HG02943 (cell line): ENCODE results near the gene LSM3.
A peak's percentile ranks its signal among the peaks of the same experiment; 100 is the strongest.

ENCODE experiments used
- ATAC-seq: cut with Tn5 transposase; IDR thresholded peaks from one replicate; pipeline ENCODE4 v1.9.1; 2021; ENCODE audit warnings: mild to moderate bottlenecking, low read depth, moderate library complexity; ENCODE audit not compliant: unreplicated experiment

The LSM3 gene

GRCh38 chr3:14142567-14143270 lies 35.9 kb upstream of the LSM3 start:
- ATAC-seq: no peak

- ATAC-seq: no peak
Observed at GRCh38 chr3:14143271-14144225, 35.1 kb upstream of the LSM3 start.

GRCh38 chr3:14144423-14145075 lies 34.1 kb upstream of the LSM3 start:
- ATAC-seq: peak; percentile 82

GRCh38 chr3:14145236-14145635 lies 33.4 kb upstream of the LSM3 start:
- ATAC-seq: no peak

GRCh38 chr3:14145670-14146380 lies 32.8 kb upstream of the LSM3 start:
- ATAC-seq: no peak

DNA sequence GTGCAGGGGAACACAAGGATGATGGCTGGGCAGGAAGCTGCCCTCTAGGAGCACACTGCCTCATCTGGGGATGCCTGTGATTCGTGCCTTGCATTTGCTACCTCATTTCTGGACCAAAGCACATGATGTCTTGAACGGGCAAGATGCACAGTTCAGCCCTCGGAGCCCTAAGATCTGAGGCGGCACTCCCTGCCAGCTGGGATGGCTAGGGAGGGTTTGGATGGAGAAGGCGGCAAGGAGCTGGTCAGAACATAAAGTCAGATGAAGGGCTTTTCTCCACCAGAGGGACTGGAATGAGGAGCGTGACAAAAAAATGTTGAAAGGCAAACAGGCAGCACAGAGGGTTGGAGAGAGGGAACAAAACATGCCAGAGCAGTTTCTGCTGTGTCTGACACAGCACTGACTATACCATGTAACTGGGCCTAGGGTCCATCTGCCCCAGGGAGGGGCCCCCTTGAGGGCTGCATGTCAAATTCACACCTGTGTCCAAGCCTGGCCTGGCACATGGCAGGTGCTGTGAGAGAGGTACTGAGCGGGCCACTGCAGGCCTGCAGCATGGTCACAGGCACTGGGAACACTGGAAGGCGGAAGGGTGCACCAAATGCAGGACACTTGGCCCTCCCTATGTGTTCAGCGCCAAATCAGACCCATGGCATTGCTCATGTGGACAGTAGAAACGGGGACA lies 32.1 kb upstream of the LSM3 start:
- no peak for ATAC-seq

DNA sequence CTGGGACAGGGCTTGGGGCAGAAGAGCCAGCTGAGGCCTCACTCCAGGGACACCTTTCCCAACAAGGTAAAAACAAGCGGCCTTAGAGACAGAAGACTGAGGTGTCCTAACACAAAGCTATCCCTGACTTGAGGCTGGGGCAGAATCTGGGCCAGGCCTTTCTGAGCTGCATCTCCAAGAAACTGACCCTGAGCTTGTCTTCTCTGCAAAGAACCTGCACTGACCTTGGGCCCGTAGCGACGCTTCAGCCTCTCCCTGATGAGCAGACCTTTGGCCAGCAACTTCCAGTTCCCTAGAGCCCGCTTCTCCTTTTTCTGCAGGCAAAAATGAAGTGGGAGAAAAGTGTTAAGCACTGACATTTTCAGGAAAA lies 31.6 kb upstream of the LSM3 start:
- ATAC-seq: no peak

DNA sequence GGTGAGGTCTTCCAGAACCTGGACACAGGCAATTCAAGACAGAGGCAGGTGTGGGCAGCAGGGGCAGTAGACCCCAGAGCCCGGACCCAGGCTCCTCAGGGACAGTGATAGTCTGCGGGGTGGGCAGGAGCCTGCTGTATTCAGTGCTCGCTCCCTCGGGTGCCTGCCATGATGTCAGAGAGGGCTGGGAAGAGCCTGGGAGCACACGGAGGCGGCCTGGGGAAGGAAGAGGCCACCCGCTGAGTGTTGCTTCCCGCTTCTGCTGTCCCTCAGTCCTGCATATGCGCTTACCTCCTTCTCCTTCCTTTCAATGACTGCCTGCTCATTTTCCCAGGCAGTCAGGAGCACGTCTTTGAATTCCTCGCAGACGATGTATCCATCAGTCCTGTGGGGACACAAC lies 31.0 kb upstream of the LSM3 start:
- ATAC-seq: no peak

GRCh38 chr3:14148041-14148985 lies 30.3 kb upstream of the LSM3 start:
- no peak for ATAC-seq

DNA sequence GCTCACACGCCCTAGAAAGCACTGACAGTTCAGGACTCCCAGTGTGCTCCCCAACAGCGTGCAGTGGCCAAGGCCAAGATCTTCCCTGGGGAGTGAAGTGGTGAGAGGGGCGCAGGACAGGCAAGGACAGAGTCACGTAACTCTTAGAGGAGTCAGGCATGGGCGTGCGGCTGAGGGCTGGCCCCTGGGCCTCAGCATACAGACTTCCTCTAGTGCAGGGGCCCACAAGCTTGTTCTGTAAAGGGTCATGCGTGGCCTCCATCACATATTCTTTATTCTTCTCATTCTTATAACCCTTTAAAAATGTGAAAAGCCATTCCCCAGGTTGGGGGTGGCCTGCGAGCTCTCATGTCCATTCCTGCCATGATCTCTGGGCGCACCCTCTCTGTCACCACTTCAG lies 28.5 kb upstream of the LSM3 start:
- ATAC-seq: no peak

DNA sequence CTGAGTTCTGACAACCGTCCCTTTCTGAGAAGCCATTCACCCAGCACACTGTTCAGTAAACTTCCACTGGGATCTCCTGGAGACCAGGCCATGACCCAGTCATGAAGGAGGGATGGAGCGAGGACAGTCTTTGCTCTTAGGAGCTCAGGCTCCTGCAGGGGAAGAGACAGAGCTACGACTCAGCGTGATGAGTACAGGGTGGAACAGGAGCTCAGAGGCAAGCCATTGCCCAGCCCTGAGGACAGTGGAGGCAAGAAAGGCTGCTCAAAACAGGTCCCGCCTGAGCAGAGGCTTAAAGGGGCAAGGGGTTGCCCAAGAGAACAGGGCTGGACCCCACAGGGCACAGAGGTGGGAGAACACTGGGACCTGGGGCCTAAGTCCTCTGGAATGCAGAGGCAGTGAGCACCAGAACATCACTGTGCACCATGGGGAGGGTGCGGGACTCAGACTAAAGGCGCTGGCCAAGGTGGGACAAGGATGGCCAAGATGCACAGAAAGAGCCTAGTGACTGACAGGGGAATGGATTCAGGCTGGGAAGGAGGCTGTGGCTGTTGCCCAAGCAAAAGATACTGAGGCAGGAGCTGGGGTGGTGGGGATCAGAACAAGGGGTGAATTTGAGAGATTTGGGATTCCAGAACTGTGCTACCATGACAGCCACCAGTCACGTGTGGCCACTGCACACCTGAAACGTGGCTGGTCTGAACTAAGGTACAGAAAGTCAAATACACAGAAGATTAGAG lies 28.0 kb upstream of the LSM3 start:
- ATAC-seq: no peak

DNA sequence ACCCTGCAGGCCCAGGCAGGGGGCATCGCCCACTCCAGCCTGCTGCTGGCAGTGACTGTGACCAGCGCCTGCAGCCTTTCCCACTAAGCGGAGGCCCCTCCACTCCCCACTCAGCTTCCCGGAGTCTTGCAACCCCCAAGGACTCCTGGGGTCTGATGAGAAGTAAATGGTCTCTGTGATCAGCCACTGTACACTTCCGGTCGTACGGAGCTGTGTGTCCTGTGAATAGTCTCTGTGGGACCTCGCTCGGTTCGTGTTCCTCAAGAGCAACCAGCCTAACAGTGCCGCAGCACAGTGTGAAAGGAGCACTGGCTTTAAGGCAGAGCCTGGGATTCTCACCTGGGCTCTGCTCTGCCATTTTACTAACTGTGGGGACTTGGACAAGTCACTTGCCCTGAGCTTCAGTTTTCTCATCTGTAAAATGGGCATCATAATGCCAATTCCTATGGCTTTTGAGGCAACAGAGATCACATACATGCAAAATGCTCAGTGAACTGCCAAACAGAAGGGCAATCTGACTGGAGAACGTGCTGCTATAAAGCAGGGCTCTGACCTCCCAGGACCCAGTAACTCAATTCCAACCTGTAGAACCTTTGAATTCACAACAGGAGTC lies 27.0 kb upstream of the LSM3 start:
- no peak for ATAC-seq

DNA sequence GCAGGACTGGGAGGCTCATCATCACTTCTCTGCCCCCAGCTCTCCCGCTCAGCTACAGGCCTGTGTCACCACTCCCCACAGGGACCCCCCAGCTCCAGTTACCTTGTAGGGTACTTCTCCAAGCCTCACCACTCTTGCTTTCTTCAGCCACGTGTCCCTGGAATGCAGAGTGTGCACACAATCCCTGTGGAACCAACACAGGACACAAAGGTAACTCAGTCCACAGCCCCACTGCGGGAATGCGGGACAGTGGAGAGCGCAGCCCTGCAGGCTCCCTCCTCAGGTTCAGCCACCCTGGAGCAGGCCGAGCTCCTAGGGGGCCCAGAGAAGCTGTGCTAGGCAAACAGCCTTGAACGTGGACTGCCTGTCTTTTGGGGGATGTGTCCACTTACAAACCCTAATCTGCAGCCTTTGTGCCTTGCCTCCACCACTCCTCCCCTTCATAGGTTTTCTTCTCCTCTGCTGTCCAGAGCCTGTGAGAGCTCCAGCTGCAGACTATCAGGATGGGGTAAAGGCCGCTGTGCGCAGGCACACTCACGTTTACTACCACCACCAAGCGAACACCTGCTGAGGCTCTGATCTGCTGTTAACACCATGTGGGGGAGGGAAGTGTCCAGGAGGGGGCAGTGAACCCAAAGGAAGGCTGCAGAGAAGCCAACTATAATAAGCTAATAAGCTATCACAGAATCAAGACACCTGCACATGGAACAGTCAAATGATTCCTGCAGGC lies 26.2 kb upstream of the LSM3 start:
- no peak for ATAC-seq

- no peak for ATAC-seq
Observed at GRCh38 chr3:14152963-14153355, 25.7 kb upstream of the LSM3 start.

GRCh38 chr3:14153663-14154062 lies 25.0 kb upstream of the LSM3 start:
- no peak for ATAC-seq

DNA sequence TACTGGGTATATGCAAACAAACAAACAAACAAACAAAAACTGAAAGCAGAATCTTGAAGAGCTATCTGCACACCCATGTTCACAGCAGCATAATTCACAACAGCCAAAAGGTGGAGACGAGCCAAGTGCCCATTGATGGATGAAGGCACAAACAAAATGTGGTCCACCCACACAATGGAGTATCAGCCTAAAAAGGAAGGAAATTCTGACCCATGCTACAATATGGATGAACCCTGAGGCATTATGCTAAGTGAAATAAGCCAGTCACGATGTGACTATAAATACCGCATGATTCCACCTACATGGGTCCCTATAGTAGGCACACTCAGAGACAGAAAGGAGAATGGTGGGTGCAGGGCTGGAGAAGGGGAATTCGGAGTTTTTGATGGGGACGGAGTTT lies 24.3 kb upstream of the LSM3 start:
- ATAC-seq: no peak

- ATAC-seq: no peak
Observed at GRCh38 chr3:14154895-14155440, 23.6 kb upstream of the LSM3 start.
